ENCODE data around the gene TMEM59L. TPM values are rescaled to one million over a fixed set of nuclear protein-coding genes. Genes with fewer than 3 reads are reported as not detected.

The TMEM59L gene
- total RNA-seq, 1 donor from 2014 or later, result not detected

DNA sequence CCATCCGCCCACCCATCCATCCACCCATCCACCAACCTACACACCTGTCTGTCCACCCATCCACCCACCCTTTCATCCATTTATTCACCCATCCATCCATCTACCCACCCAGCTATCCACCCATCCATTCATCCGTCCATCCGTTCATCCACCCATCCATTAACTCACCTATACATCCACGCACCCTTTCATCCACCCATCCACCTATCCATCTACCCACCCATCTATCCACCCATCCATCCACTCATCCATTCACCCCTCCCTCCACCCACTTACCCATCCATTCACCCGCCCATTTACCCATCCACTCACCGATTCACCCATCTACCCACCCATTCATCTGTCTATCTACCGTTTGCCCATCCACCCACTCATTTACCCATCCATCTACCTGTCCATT lies 41.8 kb downstream of the TMEM59L start:
- no peak for ATAC-seq (ENCODE audit: low read depth)
- H3K9me3 Mint-ChIP-seq, result no peaks in the 10 kb centered on the region
- TF ChIP-seq CTCF (IDR thresholded peaks at IDR 0.05), result no peak
- no peaks in the 10 kb centered on the region for H3K27me3 Mint-ChIP-seq
- no peak overlapping the region for H3K4me3 Mint-ChIP-seq
- ChIA-PET CTCF (no interaction called here), POLR2A (no interaction called here)
- no peak overlapping the region for H3K27ac Mint-ChIP-seq
- intact Hi-C loops (cut with micrococcal nuclease), result no loop called here
- no peaks in the 10 kb centered on the region for H3K36me3 Mint-ChIP-seq (ENCODE audit: low read depth)
- no peak for DNase-seq
- peaks cover 37% of the 10 kb centered on the region for H3K4me1 Mint-ChIP-seq

- Mint-ChIP-seq H3K4me3 (no peak overlapping the region), H3K36me3 (ENCODE audit: low read depth) (no peaks in the 10 kb centered on the region), H3K27ac (no peak overlapping the region), H3K4me1 (peaks cover 30% of the 10 kb centered on the region), H3K27me3 (no peaks in the 10 kb centered on the region), H3K9me3 (no peaks in the 10 kb centered on the region)
- DNase-seq (no peak), ATAC-seq (ENCODE audit: low read depth) (no peak)
- no peak for TF ChIP-seq CTCF (IDR thresholded peaks at IDR 0.05)
- intact Hi-C loops (cut with micrococcal nuclease), result no loop called here
- CTCF ChIA-PET, result no interaction called here
- POLR2A ChIA-PET, result no interaction called here
Measured at GRCh38 chr19:18655173-18655844, 42.6 kb downstream of the TMEM59L start.

DNA sequence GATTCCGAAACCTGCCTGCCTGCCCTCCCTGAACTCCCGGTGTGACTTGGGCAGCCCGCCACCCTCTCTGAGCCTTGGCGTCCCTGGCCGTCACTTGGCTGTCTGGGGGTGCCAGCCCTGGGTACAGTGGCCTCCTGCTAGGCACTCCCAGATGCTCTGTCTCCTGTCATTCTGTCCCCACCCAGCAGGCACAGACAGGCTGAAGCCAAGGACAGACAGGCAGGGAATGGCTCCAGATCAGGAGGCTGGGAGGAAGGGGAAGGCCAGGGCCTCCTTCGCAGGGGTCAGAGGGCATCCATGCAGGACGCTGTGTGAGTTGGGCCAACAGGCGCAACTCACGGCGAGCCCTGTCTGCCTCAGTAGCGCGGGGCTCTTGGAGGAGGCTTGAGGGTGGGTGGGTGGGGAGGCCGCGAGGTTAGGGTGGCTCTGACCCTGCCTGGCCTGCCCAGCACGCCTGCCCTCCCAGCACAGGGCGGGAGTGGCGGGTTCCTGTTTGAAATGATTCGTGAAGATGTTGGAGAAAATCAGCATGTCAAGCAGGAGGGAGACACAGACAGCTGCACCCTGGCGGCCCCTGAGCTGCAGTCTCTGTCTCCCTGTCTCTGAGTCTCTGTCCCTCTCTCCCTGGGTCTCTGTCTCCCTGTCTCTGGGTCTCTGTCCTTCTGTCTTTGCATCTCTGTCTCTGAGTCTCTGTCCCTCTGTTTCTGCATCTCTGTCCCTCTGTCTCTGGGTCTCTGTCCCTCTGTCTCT lies 43.8 kb downstream of the TMEM59L start:
- CTCF ChIA-PET, result no interaction called here
- Mint-ChIP-seq H3K4me1 (peaks cover 29% of the 10 kb centered on the region), H3K27me3 (no peaks in the 10 kb centered on the region), H3K27ac (no peak overlapping the region), H3K4me3 (no peak overlapping the region), H3K9me3 (no peaks in the 10 kb centered on the region), H3K36me3 (ENCODE audit: low read depth) (no peaks in the 10 kb centered on the region)
- no peak for TF ChIP-seq CTCF (IDR thresholded peaks at IDR 0.05)
- POLR2A ChIA-PET, result no interaction called here
- intact Hi-C loops (cut with micrococcal nuclease), result no loop called here
- DNase-seq, result no peak
- no peak for ATAC-seq (ENCODE audit: low read depth)

- Mint-ChIP-seq H3K9me3 (no peaks in the 10 kb centered on the region), H3K27ac (no peak overlapping the region), H3K27me3 (no peaks in the 10 kb centered on the region), H3K36me3 (ENCODE audit: low read depth) (no peaks in the 10 kb centered on the region), H3K4me3 (no peak overlapping the region), H3K4me1 (peaks cover 29% of the 10 kb centered on the region)
- DNase-seq (no peak), ATAC-seq (ENCODE audit: low read depth) (peak; percentile 60)
- CTCF ChIA-PET, result no interaction called here
- POLR2A ChIA-PET, result interaction anchor here (1.1 kb wide), 1 partner anchor 86 kb away, joined by 4 read pairs; the partner anchor contains the start of gene UBA52
- intact Hi-C loops (cut with micrococcal nuclease), result no loop called here
- no peak for TF ChIP-seq CTCF (IDR thresholded peaks at IDR 0.05)
Measured at GRCh38 chr19:18657590-18658365, 45.1 kb downstream of the TMEM59L start.

GRCh38 chr19:18658366-18658855 lies 45.7 kb downstream of the TMEM59L start:
- TF ChIP-seq CTCF (IDR thresholded peaks at IDR 0.05), result no peak
- intact Hi-C loops (cut with micrococcal nuclease), result no loop called here
- H3K27ac Mint-ChIP-seq, result no peak overlapping the region
- no peaks in the 10 kb centered on the region for H3K36me3 Mint-ChIP-seq (ENCODE audit: low read depth)
- DNase-seq (no peak), ATAC-seq (ENCODE audit: low read depth) (no peak)
- H3K4me3 Mint-ChIP-seq, result no peak overlapping the region
- H3K4me1 Mint-ChIP-seq, result peaks cover 30% of the 10 kb centered on the region
- ChIA-PET POLR2A (interaction anchor here (0.6 to 1.1 kb wide), 2 partner anchors 13 to 87 kb away, joined by 4 to 5 read pairs; partner anchors contain the start of gene UBA52), CTCF (no interaction called here)
- H3K27me3 Mint-ChIP-seq, result no peaks in the 10 kb centered on the region
- no peaks in the 10 kb centered on the region for H3K9me3 Mint-ChIP-seq

Data from activated B cell treated with CpG ODN at 0.5 μM for 24 hours (primary cell).